ENCODE data around the gene HOXA6. TPM values are rescaled to one million over a fixed set of nuclear protein-coding genes. Genes with fewer than 3 reads are reported as not detected.
A peak's percentile ranks its signal among the peaks of the same experiment; 100 is the strongest.

The HOXA6 gene
- total RNA-seq, 2 experiments from 2014 or later = not detected

DNA sequence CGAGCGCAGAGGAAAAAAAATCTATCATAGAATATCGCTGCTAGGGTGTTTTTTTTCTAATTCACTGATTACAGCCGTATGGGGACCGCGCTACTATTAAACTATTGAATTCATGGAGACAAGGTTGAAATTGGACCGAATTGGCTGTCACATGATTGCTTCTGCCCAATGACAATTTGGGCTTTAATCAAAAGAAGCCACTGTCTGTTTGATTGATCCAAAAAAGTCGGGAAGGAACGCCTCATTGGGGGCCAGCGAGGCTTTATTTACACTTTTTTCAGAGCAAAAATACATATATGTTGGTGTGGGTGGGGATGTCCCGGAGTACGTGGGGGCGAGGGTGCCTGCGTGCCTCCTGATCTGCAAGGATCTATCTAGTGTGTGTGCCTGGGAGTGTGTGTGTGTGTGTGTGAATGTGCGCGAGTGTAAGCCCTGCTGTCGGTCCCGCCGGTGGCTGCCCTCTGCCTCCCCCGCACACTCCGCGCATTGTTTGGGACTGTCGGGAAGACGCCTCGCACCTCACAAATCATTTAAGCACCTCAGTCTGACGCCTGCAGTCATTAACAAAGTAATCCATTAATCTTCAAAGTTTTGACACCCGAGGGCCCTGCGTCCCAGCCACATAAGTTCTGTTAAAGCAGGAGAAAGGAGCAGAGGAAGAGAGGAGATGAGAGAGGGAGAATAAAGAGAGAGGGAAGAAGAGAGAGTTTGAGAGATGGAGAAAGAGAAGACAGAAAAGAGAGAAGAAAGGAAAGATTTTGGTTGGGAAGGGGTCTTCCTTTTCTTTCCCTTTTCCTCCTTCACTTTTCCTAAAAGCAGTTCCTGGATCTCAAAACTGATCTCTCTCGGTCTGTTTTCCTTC, 44.8 kb downstream of the HOXA6 start, which contains the start of gene HOXA2:
Gene HOXA2, minus strand, starts transcription at position 103 of the 862 bp plus-strand sequence. CDS start 183 bp downstream, outside the sequence.
- Mint-ChIP-seq H3K36me3 (ENCODE audit: low read depth) (peaks cover 4% of the 10 kb centered on the region), H3K27me3 (peaks cover 50% of the 10 kb centered on the region), H3K4me1 (ENCODE audit: low read depth) (peaks cover 14% of the 10 kb centered on the region), H3K9me3 (no peaks in the 10 kb centered on the region), H3K4me3 (peak within 1 kb of the TSS; percentile 41), H3K27ac (no peak within 1 kb of the TSS)
- ATAC-seq = peak; percentile 13
- no peak for DNase-seq
- CTCF ChIA-PET = no interaction called here
- POLR2A ChIA-PET = no interaction called here
- TF ChIP-seq, protein P1, sequence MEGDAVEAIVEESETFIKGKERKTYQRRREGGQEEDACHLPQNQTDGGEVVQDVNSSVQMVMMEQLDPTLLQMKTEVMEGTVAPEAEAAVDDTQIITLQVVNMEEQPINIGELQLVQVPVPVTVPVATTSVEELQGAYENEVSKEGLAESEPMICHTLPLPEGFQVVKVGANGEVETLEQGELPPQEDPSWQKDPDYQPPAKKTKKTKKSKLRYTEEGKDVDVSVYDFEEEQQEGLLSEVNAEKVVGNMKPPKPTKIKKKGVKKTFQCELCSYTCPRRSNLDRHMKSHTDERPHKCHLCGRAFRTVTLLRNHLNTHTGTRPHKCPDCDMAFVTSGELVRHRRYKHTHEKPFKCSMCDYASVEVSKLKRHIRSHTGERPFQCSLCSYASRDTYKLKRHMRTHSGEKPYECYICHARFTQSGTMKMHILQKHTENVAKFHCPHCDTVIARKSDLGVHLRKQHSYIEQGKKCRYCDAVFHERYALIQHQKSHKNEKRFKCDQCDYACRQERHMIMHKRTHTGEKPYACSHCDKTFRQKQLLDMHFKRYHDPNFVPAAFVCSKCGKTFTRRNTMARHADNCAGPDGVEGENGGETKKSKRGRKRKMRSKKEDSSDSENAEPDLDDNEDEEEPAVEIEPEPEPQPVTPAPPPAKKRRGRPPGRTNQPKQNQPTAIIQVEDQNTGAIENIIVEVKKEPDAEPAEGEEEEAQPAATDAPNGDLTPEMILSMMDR (IDR thresholded peaks at IDR 0.05) = no peak
- intact Hi-C loops (cut with micrococcal nuclease) = no loop called here

- Mint-ChIP-seq H3K27ac (no peak overlapping the region), H3K4me3 (peak overlapping the region; percentile 41)
- POLR2A ChIA-PET = no interaction called here
Observed at GRCh38 chr7:27101957-27102580, 45.5 kb downstream of the HOXA6 start.

DNA sequence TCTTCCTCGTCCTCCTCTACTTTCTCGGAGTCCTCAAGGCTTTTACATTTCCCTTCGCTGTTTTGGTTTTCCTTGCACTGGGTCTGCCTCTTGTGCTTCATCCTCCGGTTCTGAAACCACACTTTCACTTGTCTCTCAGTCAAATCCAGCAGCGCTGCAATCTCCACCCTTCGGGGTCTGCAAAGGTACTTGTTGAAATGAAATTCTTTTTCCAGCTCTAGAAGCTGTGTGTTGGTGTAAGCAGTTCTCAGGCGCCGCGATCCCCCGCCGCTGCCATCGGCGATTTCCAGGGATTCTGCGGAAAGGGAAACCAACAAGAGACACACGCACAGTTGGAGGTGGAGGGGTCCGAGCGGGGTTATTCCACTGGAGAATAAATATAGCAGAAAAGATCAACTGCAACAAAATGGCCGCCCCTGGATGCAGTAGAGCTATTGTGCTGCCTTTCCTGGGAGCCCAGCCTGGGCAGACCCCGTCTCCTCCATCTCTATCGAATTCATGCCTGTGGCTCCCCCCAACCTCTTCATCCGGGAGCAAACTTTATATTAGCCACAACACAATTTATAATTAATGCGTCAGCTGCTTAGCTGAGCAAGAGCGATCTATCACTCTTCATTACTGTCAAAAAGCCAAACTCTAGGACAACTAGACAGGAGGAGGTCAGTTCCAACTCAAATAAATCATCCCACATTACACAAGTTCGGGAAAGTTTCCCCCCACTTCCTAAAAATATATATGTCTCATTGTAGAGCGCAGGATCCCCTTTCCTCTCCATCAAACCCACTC, 46.2 kb downstream of the HOXA6 start:
- Mint-ChIP-seq H3K9me3 (no peaks in the 10 kb centered on the region), H3K4me3 (no peak overlapping the region), H3K36me3 (ENCODE audit: low read depth) (peaks cover 4% of the 10 kb centered on the region), H3K27ac (no peak overlapping the region), H3K27me3 (peaks cover 52% of the 10 kb centered on the region), H3K4me1 (ENCODE audit: low read depth) (peaks cover 22% of the 10 kb centered on the region)
- intact Hi-C loops (cut with micrococcal nuclease) = no loop called here
- ATAC-seq (no peak), DNase-seq (no peak)
- ChIA-PET CTCF (interaction anchor here (0.6 kb wide), 1 partner anchor 1208 kb away, joined by 3 read pairs; no protein-coding TSS in a partner anchor), POLR2A (interaction anchor here (1.2 kb wide), 1 partner anchor 9 kb away, joined by 3 read pairs; no protein-coding TSS in a partner anchor)
- TF ChIP-seq, protein P1 (IDR thresholded peaks at IDR 0.05) = no peak

More at GRCh38 chr7:27101957-27102580, 45.5 kb downstream of the HOXA6 start:
- H3K27me3 Mint-ChIP-seq = peaks cover 52% of the 10 kb centered on the region
- peaks cover 21% of the 10 kb centered on the region for H3K4me1 Mint-ChIP-seq (ENCODE audit: low read depth)
- DNase-seq (no peak), ATAC-seq (no peak)
- TF ChIP-seq, protein P1 (IDR thresholded peaks at IDR 0.05) = no peak
- no peaks in the 10 kb centered on the region for H3K9me3 Mint-ChIP-seq
- H3K36me3 Mint-ChIP-seq (ENCODE audit: low read depth) = peaks cover 4% of the 10 kb centered on the region
- CTCF ChIA-PET = no interaction called here
- intact Hi-C loops (cut with micrococcal nuclease) = no loop called here

DNA sequence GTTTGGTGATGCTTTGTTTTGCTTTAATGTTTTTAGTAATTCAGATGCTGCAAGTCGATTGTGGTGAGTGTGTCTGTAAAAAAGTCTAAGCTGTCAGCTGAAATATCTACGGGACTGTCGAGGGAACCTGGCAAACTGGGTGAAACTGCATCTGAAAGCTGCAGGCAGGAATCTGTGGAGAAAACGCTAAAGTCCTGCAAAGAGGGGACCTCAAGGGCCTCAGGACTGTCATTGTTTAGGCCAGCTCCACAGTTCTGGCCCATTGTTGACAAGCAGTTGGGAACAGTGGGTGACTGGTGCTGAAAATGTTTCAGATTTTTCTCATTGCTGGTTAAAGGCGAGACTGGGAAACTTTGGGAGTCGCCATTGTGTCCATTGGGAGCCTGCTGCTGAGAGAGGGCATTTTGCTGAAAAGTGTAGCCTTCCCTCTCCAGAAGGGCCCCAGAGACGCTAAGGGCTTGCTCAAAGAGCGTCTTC, 46.8 kb downstream of the HOXA6 start:
- POLR2A ChIA-PET = interaction anchor here (1.2 kb wide), 1 partner anchor 10 kb away, joined by 3 read pairs; no protein-coding TSS in a partner anchor
- CTCF ChIA-PET = interaction anchor here (0.6 to 1.5 kb wide), 2 partner anchors 10 to 1207 kb away, joined by 3 to 4 read pairs; no protein-coding TSS in a partner anchor
- intact Hi-C loops (cut with micrococcal nuclease) = no loop called here
- ATAC-seq (no peak), DNase-seq (no peak)
- Mint-ChIP-seq H3K27ac (no peak overlapping the region), H3K36me3 (ENCODE audit: low read depth) (peaks cover 4% of the 10 kb centered on the region), H3K4me3 (no peak overlapping the region), H3K9me3 (no peaks in the 10 kb centered on the region), H3K4me1 (ENCODE audit: low read depth) (peaks cover 22% of the 10 kb centered on the region), H3K27me3 (peaks cover 52% of the 10 kb centered on the region)
- TF ChIP-seq, protein P1 (IDR thresholded peaks at IDR 0.05) = no peak
